HEK293T (cell line): ENCODE measurements around the gene ZCCHC7.

Source experiments
- CTCF ChIA-PET: fragments of 350-600 bp; formaldehyde crosslinking; extraction: SDS; loops from one replicate; lab custom pipeline; 2021; ENCODE audit warnings: antibody characterized with exemption, inconsistent platforms; lab: Yijun Ruan, JAX
- POLR2A ChIA-PET: fragments of 350-600 bp; formaldehyde crosslinking; extraction: SDS; loops from one replicate; lab custom pipeline; 2020; ENCODE audit warnings: antibody characterized with exemption, inconsistent platforms; lab: Yijun Ruan, JAX
- DNase-seq: peaks from one replicate; pipeline ENCODE4 v3.0.0; 2012; ENCODE audit warnings: mixed read lengths; ENCODE audit errors: extremely low spot score
- ARNT ChIP-seq: fragments of 450-650 bp; IDR thresholded peaks from 2 replicates; pipeline ENCODE4 v1.6.1; 2017; ENCODE audit warnings: mild to moderate bottlenecking
- BHLHE40 ChIP-seq: fragments of 450-650 bp; IDR thresholded peaks from 2 replicates; pipeline ENCODE4 v1.6.1; 2016; ENCODE audit warnings: mild to moderate bottlenecking, moderate library complexity, borderline replicate concordance
- CTBP1 ChIP-seq: fragments of 450-650 bp; IDR thresholded peaks from 2 replicates; pipeline ENCODE4 v1.6.1; 2016; ENCODE audit warnings: borderline replicate concordance
- ELF4 ChIP-seq: fragments of 450-650 bp; IDR thresholded peaks from 2 replicates; pipeline ENCODE4 v1.6.1; 2017; ENCODE audit warnings: antibody characterized with exemption
- FOXA1 ChIP-seq: fragments of 450-650 bp; IDR thresholded peaks from 2 replicates; pipeline ENCODE4 v1.6.1; 2016; ENCODE audit warnings: mild to moderate bottlenecking
- FOXK2 ChIP-seq: fragments of 450-650 bp; IDR thresholded peaks from 2 replicates; pipeline ENCODE4 v1.6.1; 2016; ENCODE audit warnings: mild to moderate bottlenecking
- FOXM1 ChIP-seq: fragments of 450-650 bp; IDR thresholded peaks from 2 replicates; pipeline ENCODE4 v1.6.1; 2017; ENCODE audit warnings: mild to moderate bottlenecking, borderline replicate concordance
- HDGF ChIP-seq: fragments of 450-650 bp; IDR thresholded peaks from 2 replicates; pipeline ENCODE4 v1.6.1; 2017; ENCODE audit warnings: antibody characterized with exemption, borderline replicate concordance
- L3MBTL2 ChIP-seq: fragments of 450-650 bp; conservative IDR thresholded peaks from 2 replicates; pipeline ENCODE4 v1.6.1; 2016; ENCODE audit warnings: mild to moderate bottlenecking
- LEF1 ChIP-seq: fragments of 450-650 bp; IDR thresholded peaks from 2 replicates; pipeline ENCODE4 v1.6.1; 2017; ENCODE audit warnings: mild to moderate bottlenecking, borderline replicate concordance
- NFRKB ChIP-seq: fragments of 450-650 bp; IDR thresholded peaks from 2 replicates; pipeline ENCODE4 v1.6.1; 2016; ENCODE audit warnings: mild to moderate bottlenecking, moderate library complexity
- PKNOX1 ChIP-seq: fragments of 450-650 bp; IDR thresholded peaks from 2 replicates; pipeline ENCODE4 v1.6.1; 2016
- SP1 ChIP-seq: fragments of 450-650 bp; IDR thresholded peaks from 2 replicates; pipeline ENCODE4 v1.6.1; 2017
- SUZ12 ChIP-seq: fragments of 450-650 bp; IDR thresholded peaks from 2 replicates; pipeline ENCODE4 v1.6.1; 2016; ENCODE audit warnings: mild to moderate bottlenecking
- TARDBP ChIP-seq: fragments of 450-650 bp; IDR thresholded peaks from 2 replicates; pipeline ENCODE4 v1.6.1; 2016
- ZNF384 ChIP-seq: fragments of 450-650 bp; IDR thresholded peaks from 2 replicates; pipeline ENCODE4 v1.6.1; 2016

ZCCHC7 gene

GRCh38 chr9:37149666-37150308, 29.4 kb downstream of the ZCCHC7 start:
- POLR2A ChIA-PET: no interaction called here

DNA sequence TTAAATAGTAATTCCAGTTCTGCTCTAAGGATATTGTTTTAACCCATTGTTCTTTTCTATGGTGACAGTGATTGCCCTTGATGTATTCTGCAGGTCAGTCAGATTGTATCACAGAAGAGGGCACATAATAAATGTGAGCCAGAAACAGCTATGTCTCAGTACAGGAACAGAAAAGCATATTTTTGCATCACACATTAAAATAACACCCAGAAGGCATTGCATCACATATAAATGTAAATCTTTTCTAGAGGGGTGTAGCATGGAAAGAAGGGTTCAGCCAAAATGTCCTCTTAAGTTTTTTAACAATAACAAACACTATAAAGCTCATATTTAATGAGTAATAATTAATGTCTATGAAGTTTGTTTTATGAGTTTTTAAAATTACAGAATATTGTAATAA, 30.0 kb downstream of the ZCCHC7 start:
- no peak for DNase-seq
- ChIA-PET POLR2A (interaction anchor here (0.5 kb wide), 1 partner anchor 49 kb away, joined by 3 read pairs; no protein-coding TSS in a partner anchor), CTCF (no interaction called here)
- TF ChIP-seq L3MBTL2: no peak
- TF ChIP-seq PKNOX1: no peak
- no peak for TF ChIP-seq LEF1

More at GRCh38 chr9:37149666-37150308, 29.4 kb downstream of the ZCCHC7 start:
- TF ChIP-seq BHLHE40 (no peak), HDGF (no peak), L3MBTL2 (no peak), FOXA1 (no peak), CTBP1 (no peak)
- DNase-seq: no peak
- CTCF ChIA-PET: no interaction called here

GRCh38 chr9:37151812-37152211, 31.4 kb downstream of the ZCCHC7 start:
- POLR2A ChIA-PET: no interaction called here
- CTCF ChIA-PET: no interaction called here
- no peak for DNase-seq
- TF ChIP-seq L3MBTL2: no peak
- TF ChIP-seq ELF4: no peak
- no peak for TF ChIP-seq BHLHE40
- TF ChIP-seq HDGF: no peak
- TF ChIP-seq LEF1: no peak
- no peak for TF ChIP-seq FOXK2
- no peak for TF ChIP-seq FOXA1
- no peak for TF ChIP-seq SP1
- TF ChIP-seq PKNOX1: no peak
- no peak for TF ChIP-seq TARDBP
- TF ChIP-seq SUZ12: no peak
- no peak for TF ChIP-seq FOXM1
- no peak for TF ChIP-seq CTBP1
- TF ChIP-seq ARNT: no peak
- no peak for TF ChIP-seq NFRKB
- no peak for TF ChIP-seq ZNF384

- DNase-seq: no peak
- CTCF ChIA-PET: no interaction called here
- TF ChIP-seq ZNF384 (no peak), LEF1 (no peak), CTBP1 (no peak), PKNOX1 (no peak), SP1 (no peak), HDGF (no peak), NFRKB (no peak), ELF4 (no peak), FOXK2 (no peak), SUZ12 (no peak), L3MBTL2 (no peak)
- POLR2A ChIA-PET: no interaction called here
Observed at GRCh38 chr9:37152365-37152764, 32.0 kb downstream of the ZCCHC7 start.

- POLR2A ChIA-PET: no interaction called here
- CTCF ChIA-PET: no interaction called here
- TF ChIP-seq TARDBP: no peak
- no peak for TF ChIP-seq PKNOX1
- no peak for TF ChIP-seq NFRKB
- no peak for TF ChIP-seq ZNF384
- no peak for TF ChIP-seq LEF1
- TF ChIP-seq L3MBTL2: no peak
- TF ChIP-seq SUZ12: no peak
- TF ChIP-seq ELF4: no peak
- TF ChIP-seq ARNT: no peak
- no peak for DNase-seq
Observed at GRCh38 chr9:37155601-37156000, 35.2 kb downstream of the ZCCHC7 start.

GRCh38 chr9:37156205-37156604, 35.8 kb downstream of the ZCCHC7 start:
- ChIA-PET POLR2A (no interaction called here), CTCF (no interaction called here)
- DNase-seq: no peak
- peak; percentile 79 for TF ChIP-seq PKNOX1
- no peak for TF ChIP-seq L3MBTL2
- no peak for TF ChIP-seq LEF1
